Measurements from ENCODE around the gene BAG5. TPM values are rescaled to one million over a fixed set of nuclear protein-coding genes. Genes with fewer than 3 reads are reported as not detected.

BAG5 gene
- total RNA-seq, 1 donor, result 42.7 TPM

DNA sequence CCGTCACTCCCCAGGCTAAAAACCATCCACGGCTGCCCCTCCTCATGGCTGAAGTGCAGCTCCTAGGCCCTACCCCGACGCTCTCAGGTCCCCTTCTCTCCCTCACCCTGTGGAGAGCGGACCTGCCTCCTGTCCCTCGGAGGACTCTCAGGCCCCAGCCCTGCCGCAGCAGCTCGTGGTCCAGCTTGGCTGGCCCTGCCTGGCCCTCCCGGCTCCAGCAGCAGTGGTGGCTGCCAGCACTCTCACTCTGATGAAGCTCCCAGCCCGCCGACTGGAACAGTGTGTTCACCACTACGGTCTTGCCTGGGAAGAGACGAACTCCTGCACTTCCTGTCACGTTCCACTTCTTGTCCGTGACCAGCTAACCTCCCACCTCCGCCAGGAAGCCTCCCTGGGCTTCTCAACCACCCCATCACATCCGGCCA, 11.1 kb downstream of the BAG5 start:
- TF ChIP-seq, protein P1, sequence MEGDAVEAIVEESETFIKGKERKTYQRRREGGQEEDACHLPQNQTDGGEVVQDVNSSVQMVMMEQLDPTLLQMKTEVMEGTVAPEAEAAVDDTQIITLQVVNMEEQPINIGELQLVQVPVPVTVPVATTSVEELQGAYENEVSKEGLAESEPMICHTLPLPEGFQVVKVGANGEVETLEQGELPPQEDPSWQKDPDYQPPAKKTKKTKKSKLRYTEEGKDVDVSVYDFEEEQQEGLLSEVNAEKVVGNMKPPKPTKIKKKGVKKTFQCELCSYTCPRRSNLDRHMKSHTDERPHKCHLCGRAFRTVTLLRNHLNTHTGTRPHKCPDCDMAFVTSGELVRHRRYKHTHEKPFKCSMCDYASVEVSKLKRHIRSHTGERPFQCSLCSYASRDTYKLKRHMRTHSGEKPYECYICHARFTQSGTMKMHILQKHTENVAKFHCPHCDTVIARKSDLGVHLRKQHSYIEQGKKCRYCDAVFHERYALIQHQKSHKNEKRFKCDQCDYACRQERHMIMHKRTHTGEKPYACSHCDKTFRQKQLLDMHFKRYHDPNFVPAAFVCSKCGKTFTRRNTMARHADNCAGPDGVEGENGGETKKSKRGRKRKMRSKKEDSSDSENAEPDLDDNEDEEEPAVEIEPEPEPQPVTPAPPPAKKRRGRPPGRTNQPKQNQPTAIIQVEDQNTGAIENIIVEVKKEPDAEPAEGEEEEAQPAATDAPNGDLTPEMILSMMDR (IDR thresholded peaks at IDR 0.05; ENCODE audit: insufficient read depth, low read depth, low read length), result no peak
- no peak for DNase-seq (ENCODE audit: low read depth)
- H3K4me3 ChIP-seq (ENCODE audit: low read depth, low read length), result no peak overlapping the region

DNA sequence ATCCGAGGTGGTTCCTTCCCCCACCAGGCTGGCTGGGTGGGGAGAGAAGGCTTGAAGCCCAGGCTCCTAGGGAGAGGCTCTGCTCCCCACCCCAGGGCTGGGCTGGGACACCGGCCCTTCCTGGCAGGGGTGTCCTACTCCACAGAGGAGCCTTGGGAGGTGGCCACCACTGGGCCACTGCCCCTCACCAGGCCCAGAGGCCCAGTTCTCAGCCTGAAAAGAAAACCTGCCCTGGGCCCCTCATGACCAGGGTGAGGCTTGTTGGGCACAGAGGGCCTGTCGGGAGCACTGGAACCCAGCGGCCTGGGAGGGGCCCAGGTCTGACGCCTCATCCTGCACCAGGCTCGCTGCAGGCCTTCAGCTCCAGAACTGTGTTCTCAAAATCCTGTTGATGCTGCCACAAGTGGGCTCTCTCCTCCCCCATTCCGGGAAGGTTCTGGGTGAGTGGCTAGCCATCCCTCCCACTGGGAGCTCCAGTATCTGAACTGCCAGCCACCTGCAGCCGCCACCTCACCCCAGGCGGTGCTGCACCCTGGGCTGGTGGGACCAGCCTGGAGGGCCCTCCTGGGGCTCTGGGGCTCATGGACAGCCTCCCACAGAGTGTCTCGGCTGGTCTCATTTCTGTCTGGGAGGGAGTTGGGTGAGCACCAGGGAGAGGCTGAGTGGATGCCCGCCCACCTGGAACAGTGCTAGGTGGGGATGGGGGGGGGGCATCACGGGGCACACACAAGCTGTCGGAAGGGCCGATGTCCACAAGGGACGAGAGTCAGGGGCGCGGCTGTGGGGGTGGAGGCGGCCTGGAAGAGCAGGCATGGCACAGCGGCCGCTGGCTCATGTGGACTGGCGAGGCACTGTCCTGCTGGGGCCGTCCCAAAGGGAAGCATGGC, 11.8 kb downstream of the BAG5 start:
- TF ChIP-seq, protein P1 (IDR thresholded peaks at IDR 0.05; ENCODE audit: insufficient read depth, low read depth, low read length), result no peak
- no peak overlapping the region for H3K4me3 ChIP-seq (ENCODE audit: low read depth, low read length)
- DNase-seq (ENCODE audit: low read depth), result no peak

DNA sequence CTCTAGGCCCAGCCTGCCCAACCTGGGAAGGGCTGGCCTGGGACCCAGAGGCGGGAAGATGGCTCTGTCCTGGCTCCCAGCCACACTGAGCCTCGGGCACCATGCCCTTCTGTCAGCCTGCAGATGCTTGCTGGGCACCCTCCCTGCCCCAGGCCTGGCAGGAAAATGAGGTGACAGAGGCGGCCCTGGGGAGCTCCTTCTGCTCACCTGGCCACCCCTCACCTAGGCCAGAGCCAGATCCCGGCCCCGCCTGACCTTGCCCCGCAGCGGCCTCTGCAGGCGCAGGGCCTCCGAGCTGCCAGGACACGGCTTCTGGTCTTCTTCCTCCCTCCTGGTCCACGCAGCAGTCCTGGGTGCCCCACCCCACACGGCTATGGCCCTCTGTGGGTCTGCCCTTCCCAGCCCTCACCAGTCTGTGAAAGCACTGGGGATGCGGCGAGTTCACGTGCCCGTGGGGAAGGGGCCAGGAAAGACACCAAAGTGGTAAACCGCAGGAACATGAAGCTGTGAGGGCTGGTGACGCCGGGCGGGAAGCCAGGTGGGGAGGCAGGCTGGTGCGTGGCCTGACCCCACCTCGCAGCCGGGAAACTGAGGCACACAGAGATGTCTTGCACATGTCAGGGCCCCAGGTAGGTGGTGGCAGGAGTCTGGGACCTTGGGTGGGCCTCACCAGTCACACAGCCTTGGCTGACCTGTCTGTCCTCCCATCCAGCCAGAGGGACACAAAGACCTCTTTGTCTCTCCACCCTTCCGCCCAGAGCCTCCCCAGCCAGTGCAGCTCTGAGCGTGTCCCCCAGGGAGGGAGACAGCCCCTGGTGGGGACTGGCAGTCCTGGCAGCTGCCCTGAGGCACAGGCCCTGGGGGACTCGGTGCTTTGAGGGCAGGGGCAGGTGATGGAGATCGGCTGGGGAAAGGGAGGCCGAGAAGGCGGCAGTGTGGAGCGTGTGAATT, 12.8 kb downstream of the BAG5 start:
- no peak overlapping the region for H3K4me3 ChIP-seq (ENCODE audit: low read depth, low read length)
- DNase-seq (ENCODE audit: low read depth), result no peak
- TF ChIP-seq, protein P1 (IDR thresholded peaks at IDR 0.05; ENCODE audit: insufficient read depth, low read depth, low read length), result no peak

DNA sequence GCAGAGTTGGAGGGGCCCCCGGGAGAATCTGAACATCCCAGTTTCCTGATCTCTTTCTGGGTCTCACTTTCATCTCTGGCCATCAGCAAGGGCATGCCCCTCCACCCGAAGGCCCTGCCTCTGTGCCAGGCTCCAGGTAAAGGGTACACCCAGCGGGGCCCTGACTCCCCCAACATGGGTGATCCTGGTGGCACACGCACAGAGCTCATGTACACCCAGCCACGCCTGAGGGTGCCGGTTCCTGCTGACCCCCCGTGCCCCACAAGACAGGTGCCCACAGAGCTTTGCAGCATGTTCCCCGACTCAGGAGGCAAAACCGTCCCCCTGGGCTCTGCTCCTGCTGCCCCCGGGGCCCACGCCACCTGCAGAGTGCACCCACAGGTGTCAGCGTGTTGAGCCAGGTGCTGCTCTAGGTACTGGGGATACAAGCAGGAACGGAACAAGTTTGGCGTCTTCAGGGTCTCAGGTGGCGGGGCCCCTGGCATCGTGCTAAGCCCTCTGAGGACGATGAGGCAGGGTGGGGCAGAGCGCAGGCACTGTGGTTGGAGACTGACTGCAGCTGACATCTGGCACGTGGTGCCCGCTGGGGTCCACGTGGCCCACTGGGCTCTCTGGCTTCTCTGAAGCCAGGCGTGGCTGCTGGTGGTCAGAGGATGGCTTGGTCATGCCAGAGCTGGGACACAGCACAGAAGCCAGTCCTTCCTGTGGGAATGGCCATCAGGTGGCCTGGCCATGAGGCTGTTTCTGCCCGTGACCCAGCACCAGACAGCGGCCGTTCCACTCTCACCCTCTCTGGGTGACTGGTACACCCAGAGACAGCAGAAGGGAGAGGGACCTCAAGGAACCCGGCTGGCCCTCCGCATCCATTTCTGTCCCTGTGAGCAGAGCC, 13.8 kb downstream of the BAG5 start:
- H3K4me3 ChIP-seq (ENCODE audit: low read depth, low read length), result no peak overlapping the region
- TF ChIP-seq, protein P1 (IDR thresholded peaks at IDR 0.05; ENCODE audit: insufficient read depth, low read depth, low read length), result no peak
- no peak for DNase-seq (ENCODE audit: low read depth)

DNA sequence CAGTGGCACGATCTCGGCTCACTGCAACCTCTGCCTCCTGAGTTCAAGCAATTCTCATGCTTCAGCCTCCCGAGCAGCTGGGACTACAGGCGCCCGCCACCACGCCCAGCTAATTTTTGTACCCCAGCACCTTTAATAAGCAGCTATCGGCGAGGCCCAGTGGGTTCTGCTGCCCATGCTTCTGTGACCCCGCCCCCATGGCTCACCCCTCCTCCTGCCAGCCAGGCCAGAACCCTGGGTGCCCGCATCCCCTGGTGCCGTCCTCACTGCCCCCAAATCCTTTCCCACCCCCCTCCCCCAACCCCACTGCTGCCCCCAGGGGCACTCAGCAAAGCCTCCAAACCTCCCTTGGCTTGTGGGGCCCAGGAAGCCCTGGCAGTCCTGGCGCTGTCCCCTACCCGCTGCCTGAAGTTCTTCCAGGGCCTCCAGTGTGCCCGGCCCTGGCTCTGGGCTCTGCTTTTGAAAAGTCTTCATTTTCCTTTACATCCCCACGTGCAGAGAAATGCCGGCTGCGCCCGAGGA, 14.5 kb downstream of the BAG5 start:
- DNase-seq (ENCODE audit: low read depth), result no peak
- TF ChIP-seq, protein P1 (IDR thresholded peaks at IDR 0.05; ENCODE audit: insufficient read depth, low read depth, low read length), result no peak

DNA sequence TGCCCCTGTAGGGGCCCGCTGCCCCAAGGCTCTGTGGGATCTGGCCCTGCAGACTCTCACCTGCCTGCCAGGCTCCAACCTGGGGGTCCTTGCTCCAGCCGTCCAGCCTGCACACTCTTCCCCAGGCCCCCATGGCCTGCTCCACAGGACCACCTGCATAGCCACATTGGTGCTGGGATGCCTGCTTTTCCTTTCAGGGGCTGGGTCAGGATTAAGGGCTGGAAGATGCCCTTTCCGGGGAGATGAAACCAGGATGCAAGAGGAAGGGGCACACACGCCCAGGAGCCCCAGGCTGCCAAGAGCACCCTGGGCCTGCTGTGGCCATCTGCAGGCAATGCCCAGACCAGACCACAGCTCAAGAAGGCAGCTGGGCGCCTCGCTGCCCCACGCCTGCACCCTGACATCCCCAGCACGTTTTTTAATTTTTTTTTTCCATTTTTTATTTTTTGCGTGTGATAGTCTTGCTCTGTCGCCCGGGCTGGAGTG, 15.0 kb downstream of the BAG5 start:
- DNase-seq (ENCODE audit: low read depth), result no peak

More for the DNA sequence above, 14.5 kb downstream of the BAG5 start:
- H3K4me3 ChIP-seq (ENCODE audit: low read depth, low read length), result no peak overlapping the region

More for the DNA sequence above, 15.0 kb downstream of the BAG5 start:
- TF ChIP-seq, protein P1 (IDR thresholded peaks at IDR 0.05; ENCODE audit: insufficient read depth, low read depth, low read length), result no peak
- H3K4me3 ChIP-seq (ENCODE audit: low read depth, low read length), result no peak overlapping the region
